Endothelial cell of umbilical vein (primary cell): ENCODE measurements around the gene IFT74. TPM values are rescaled to one million over a fixed set of nuclear protein-coding genes. Genes with fewer than 3 reads are reported as not detected.

Experiments used
- BruUV-seq: library from RNA; stranded (reverse); fragments of 400-500 nt; replicated peaks from 2 replicates; lab custom pipeline; 2021; lab: Mats Ljungman, UMichigan
- CTCF ChIA-PET: fragments of 300-600, 350-600 bp; sonication (Branson Sonifier 250); formaldehyde crosslinking; loops from one replicate; lab custom pipeline; 2021; ENCODE audit warnings: antibody characterized with exemption, inconsistent platforms; lab: Charles Lee
- POLR2A ChIA-PET: fragments of 300-600, 350-600 bp; sonication (Branson Sonifier 250); formaldehyde crosslinking; loops from one replicate; lab custom pipeline; 2021; ENCODE audit warnings: antibody characterized with exemption, inconsistent platforms; lab: Charles Lee
- DNase-seq: peaks from one replicate; pipeline ENCODE4 v3.0.0-alpha.2; 2011; ENCODE audit warnings: low read depth, low spot score
- FAIRE-seq: peaks from 2 replicates; lab custom pipeline; 2011; peaks lifted over from hg19 to GRCh38; lab: Jason Lieb, UNC
- H2AFZ ChIP-seq: 2 replicates; pipeline ENCODE4 v1.6.0; 2012; ENCODE audit warnings: low read depth, low read length, control low read depth, inconsistent platforms
- H3K27ac ChIP-seq: 2 replicates; pipeline ENCODE4 v1.5.1; 2011; ENCODE audit warnings: low read depth, mild to moderate bottlenecking, control low read depth, low read length, moderate library complexity; ENCODE audit not compliant: insufficient read depth
- H3K27me3 ChIP-seq, 2 experiments: 2 replicates each; pipeline versions ENCODE4 v1.6.0 to v1.6.1; 2011; ENCODE audit warnings: low read length in 2 of 2, mixed read lengths in 1 of 2; ENCODE audit not compliant: control insufficient read depth in 2 of 2, insufficient read depth in 2 of 2
- H3K36me3 ChIP-seq, 2 experiments: 2 replicates in 1 of 2; 3 replicates in 1 of 2; pipeline ENCODE4 v1.5.1; 2011; ENCODE audit warnings: low read length in 2 of 2, mild to moderate bottlenecking in 1 of 2, moderate library complexity in 1 of 2; ENCODE audit not compliant: control insufficient read depth in 2 of 2, insufficient read depth in 2 of 2; ENCODE audit errors: extremely low read depth in 1 of 2
- H3K4me1 ChIP-seq: 3 replicates; pipeline ENCODE4 v1.5.1; 2011; ENCODE audit warnings: mild to moderate bottlenecking, low read length; ENCODE audit not compliant: control insufficient read depth, insufficient read depth; ENCODE audit errors: extremely low read depth
- H3K4me2 ChIP-seq: 2 replicates; pipeline ENCODE4 v1.6.1; 2011; ENCODE audit warnings: low read length, control low read depth, mixed read lengths; ENCODE audit not compliant: insufficient read depth
- H3K4me3 ChIP-seq, 3 experiments: fragments of 200-600 bp in 1 of 3; sonication (generic), shearing (Covaris generic) in 1 of 3; replicated peaks in 1 of 3; 2 replicates each; pipeline ENCODE4 v1.5.1; 2011 to 2016; ENCODE audit warnings: control low read depth in 3 of 3, low read length in 3 of 3, mild to moderate bottlenecking in 2 of 3, inconsistent platforms in 1 of 3, low read depth in 1 of 3, moderate library complexity in 1 of 3; ENCODE audit not compliant: insufficient read depth in 1 of 3
- H3K79me2 ChIP-seq: 2 replicates; pipeline ENCODE4 v1.6.0; 2012; ENCODE audit warnings: low read length, inconsistent platforms; ENCODE audit not compliant: control insufficient read depth, insufficient read depth
- H3K9ac ChIP-seq: replicated peaks from 2 replicates; pipeline ENCODE3; 2011; ENCODE audit warnings: low read length, control low read depth; ENCODE audit not compliant: insufficient read depth; ENCODE audit errors: extremely low read depth
- H3K9me1 ChIP-seq: replicated peaks from 3 replicates; pipeline ENCODE4 v1.6.0; 2011; ENCODE audit warnings: mild to moderate bottlenecking, low read length; ENCODE audit not compliant: control insufficient read depth, insufficient read depth; ENCODE audit errors: extremely low read depth
- H3K9me3 ChIP-seq: replicated peaks from 2 replicates; pipeline ENCODE4 v1.5.1; 2012; ENCODE audit warnings: low read length, inconsistent platforms; ENCODE audit not compliant: control insufficient read depth, insufficient read depth
- H4K20me1 ChIP-seq: replicated peaks from 2 replicates; pipeline ENCODE3; 2011; ENCODE audit warnings: mild to moderate bottlenecking, low read length; ENCODE audit not compliant: control insufficient read depth, insufficient read depth; ENCODE audit errors: extremely low read depth
- CTCF ChIP-seq, 2 donors: IDR thresholded peaks; 1 replicate in 1 of 2; 2 replicates in 1 of 2; pipeline ENCODE4 v1.5.1; 2011; ENCODE audit warnings: low read length in 2 of 2, mild to moderate bottlenecking in 2 of 2, moderate library complexity in 2 of 2, control low read depth in 1 of 2, inconsistent platforms in 1 of 2, low read depth in 1 of 2; ENCODE audit not compliant: insufficient read depth in 1 of 2; ENCODE audit errors: extremely low read depth in 1 of 2
- EZH2 ChIP-seq: IDR thresholded peaks from 2 replicates; pipeline ENCODE4 v1.6.1; 2012; ENCODE audit warnings: borderline replicate concordance, low read depth, mild to moderate bottlenecking, moderate library complexity, low read length, inconsistent platforms; ENCODE audit not compliant: severe bottlenecking
- FOS ChIP-seq: IDR thresholded peaks from 2 replicates; pipeline ENCODE4 v1.6.1; 2011; ENCODE audit warnings: mild to moderate bottlenecking, low read length, moderate library complexity, borderline replicate concordance; ENCODE audit not compliant: insufficient read depth
- GATA2 ChIP-seq: IDR thresholded peaks from 2 replicates; pipeline ENCODE4 v1.7.0; 2011; ENCODE audit warnings: low read depth, mild to moderate bottlenecking, moderate library complexity, mixed read lengths, low read length; ENCODE audit not compliant: insufficient read length, insufficient read depth
- JUN ChIP-seq: IDR thresholded peaks from 2 replicates; pipeline ENCODE4 v1.6.1; 2011; ENCODE audit warnings: borderline replicate concordance, low read depth; ENCODE audit not compliant: insufficient read length, insufficient read depth
- MAX ChIP-seq: IDR thresholded peaks from 2 replicates; pipeline ENCODE4 v1.6.1; 2011; ENCODE audit not compliant: insufficient read depth, insufficient read length
- MYC ChIP-seq: IDR thresholded peaks from one replicate; pipeline ENCODE4 v1.6.1; 2011; ENCODE audit warnings: mild to moderate bottlenecking, low read depth, low read length
- POLR2A ChIP-seq: IDR thresholded peaks from 2 replicates; pipeline ENCODE4 v1.6.1; 2012; ENCODE audit warnings: low read depth, mild to moderate bottlenecking, control low read depth, low read length
- POLR2AphosphoS5 ChIP-seq: IDR thresholded peaks from 2 replicates; pipeline ENCODE4 v1.6.1; 2012; ENCODE audit warnings: low read depth, mild to moderate bottlenecking, control low read depth, low read length, moderate library complexity; ENCODE audit not compliant: insufficient read depth
- dilution Hi-C: fragments of 300-500 bp; cut with MboI; formaldehyde crosslinking; loops from one replicate; pipeline ENCODE4 v1.15.0; 2019; ENCODE audit warnings: low sequenced_read_pairs; ENCODE audit not compliant: extremely low pct_ligation_motif_present
- intact Hi-C: fragments of 100-400 bp; cut with micrococcal nuclease; formaldehyde crosslinking; loops from one replicate; pipeline ENCODE4 v1.10.0; 2022
- polyA plus RNA-seq, 4 experiments: library from polyadenylated mRNA; depleted of rRNA in 3 of 4; stranded (reverse) in 3 of 4; unstranded in 1 of 4; fragments of >200 nt; gene quantifications; 2 replicates each; pipeline versions ENCODE4 v1.2.1 to v1.2.3, GENCODE V29; 2011 to 2012; ENCODE audit warnings: missing spikeins in 1 of 4
- total RNA-seq: library from RNA; stranded (reverse); gene quantifications from 2 replicates; pipeline ENCODE4 v1.2.3, GENCODE V29; 2021

IFT74 gene
- total and polyA plus RNA-seq, 2 donors (not counting 3 experiments of a cell fraction or from before 2014, with no cell fraction given): 3.4 to 10.8 TPM

GRCh38 chr9:26974927-26975326, 18.7 kb downstream of the IFT74 start:
- BruUV-seq: no TSS peak
- intact Hi-C loops: loop anchor here (1.0 kb wide), 1 partner anchor 231 kb away; no protein-coding TSS in a partner anchor
- CTCF ChIA-PET: interaction anchor here (1.3 kb wide), 1 partner anchor 229 kb away, joined by 7 read pairs; no protein-coding TSS in a partner anchor

More at GRCh38 chr9:26974927-26975326, 18.7 kb downstream of the IFT74 start:
- H2AFZ ChIP-seq: no peak overlapping the region
- no peak overlapping the region for H3K9ac ChIP-seq
- no peaks in the 10 kb centered on the region for H3K4me1 ChIP-seq
- H3K27ac ChIP-seq: no peak overlapping the region
- dilution Hi-C loops: no loop called here
- DNase-seq: no peak
- H3K79me2 ChIP-seq: no peaks in the 10 kb centered on the region
- POLR2A ChIA-PET: no interaction called here
- H4K20me1 ChIP-seq: no peaks in the 10 kb centered on the region
- H3K9me1 ChIP-seq: no peaks in the 10 kb centered on the region
- H3K9me3 ChIP-seq: no peaks in the 10 kb centered on the region
- no peak overlapping the region for H3K4me3 ChIP-seq
- FAIRE-seq: no peak
- no peak overlapping the region for H3K4me2 ChIP-seq
- H3K36me3 ChIP-seq: no peaks in the 10 kb centered on the region
- TF ChIP-seq GATA2 (no peak), POLR2AphosphoS5 (no peak), MAX (no peak), POLR2A (no peak), EZH2 (no peak), FOS (no peak), MYC (no peak), CTCF (IDR thresholded peaks at IDR 0.05; ENCODE audit: extremely low read depth in 1 of 2, insufficient read depth in 1 of 2, low read depth in 1 of 2, low read length in 2 of 2) (no peak), JUN (no peak)
- no peaks in the 10 kb centered on the region for H3K27me3 ChIP-seq
